ENCODE measurements around the gene ACAA1. TPM values are rescaled to one million over a fixed set of nuclear protein-coding genes. Genes with fewer than 3 reads are reported as not detected.

The ACAA1 gene
- total RNA-seq, 1 experiment from 2014 or later = 76.4 TPM

DNA sequence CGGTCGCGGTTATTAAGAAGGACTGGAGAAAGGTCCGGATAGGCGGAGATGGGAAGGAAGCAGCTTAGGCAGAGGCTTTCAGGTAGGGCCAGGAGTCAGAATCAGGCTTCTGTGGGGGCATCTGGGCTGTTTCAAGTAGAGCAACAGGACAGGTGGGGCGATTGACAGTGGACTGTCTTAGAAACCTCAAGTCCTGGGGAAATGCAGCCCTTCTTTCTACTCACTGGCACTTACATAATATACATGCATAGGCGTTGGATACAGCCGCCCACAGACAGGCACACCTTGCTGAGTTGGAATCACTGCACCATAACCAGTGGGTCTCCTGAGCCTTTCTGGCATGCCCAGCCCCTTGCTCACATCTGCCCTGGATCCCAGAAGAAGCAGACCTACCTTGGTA lies 2.3 kb upstream of the ACAA1 start:
- peaks cover 61% of the 10 kb centered on the region for H3K4me1 ChIP-seq (ENCODE audit: insufficient read depth, low read length)
- peak overlapping the region; percentile 93 for H3K4me3 ChIP-seq (ENCODE audit: low read length)
- peak overlapping the region; percentile 64 for H3K27ac ChIP-seq (ENCODE audit: low read length)
- H3K9ac ChIP-seq (ENCODE audit: low read length) = peak overlapping the region; percentile 89
- no peak for TF ChIP-seq EZH2 (IDR thresholded peaks at IDR 0.05; ENCODE audit: low read length, unreplicated experiment)
- intact Hi-C loops (cut with micrococcal nuclease) = loop anchor here (2.0 to 10.0 kb wide), 3 partner anchors 134 to 1246 kb away; partner anchors contain the start of genes ACVR2B and SLC25A38
- BruUV-seq (replicated peaks) = no TSS peak
- no peaks in the 10 kb centered on the region for H4K20me1 ChIP-seq (ENCODE audit: low read length)
- no peaks in the 10 kb centered on the region for H3F3A ChIP-seq (ENCODE audit: low read length, unreplicated experiment)
- peak overlapping the region; percentile 99 for H3K4me2 ChIP-seq (ENCODE audit: low read length)
- DNase-seq (no peak), ATAC-seq (peak; percentile 0; the same call in 1 of the 2 replicates)
- H2AFZ ChIP-seq (ENCODE audit: low read length) = peak overlapping the region; percentile 87
- H3K9me2 ChIP-seq (replicated peaks; ENCODE audit: low read length) = no peaks in the 10 kb centered on the region
- ChIA-PET CTCF (interaction anchor here (1.0 kb wide), 1 partner anchor 11 kb away, joined by 3 read pairs; no protein-coding TSS in a partner anchor), POLR2A (ENCODE audit: unreplicated experiment) (no interaction called here)
- H3K79me2 ChIP-seq (ENCODE audit: low read length) = peaks cover 58% of the 10 kb centered on the region
- no peaks in the 10 kb centered on the region for H3K9me3 ChIP-seq (ENCODE audit: low read length)
- no peaks in the 10 kb centered on the region for H3K27me3 ChIP-seq (ENCODE audit: low read length)
- peaks cover 8% of the 10 kb centered on the region; the same call in 1 of the 2 replicates for H3K36me3 ChIP-seq (ENCODE audit: low read depth, low read length)

DNA sequence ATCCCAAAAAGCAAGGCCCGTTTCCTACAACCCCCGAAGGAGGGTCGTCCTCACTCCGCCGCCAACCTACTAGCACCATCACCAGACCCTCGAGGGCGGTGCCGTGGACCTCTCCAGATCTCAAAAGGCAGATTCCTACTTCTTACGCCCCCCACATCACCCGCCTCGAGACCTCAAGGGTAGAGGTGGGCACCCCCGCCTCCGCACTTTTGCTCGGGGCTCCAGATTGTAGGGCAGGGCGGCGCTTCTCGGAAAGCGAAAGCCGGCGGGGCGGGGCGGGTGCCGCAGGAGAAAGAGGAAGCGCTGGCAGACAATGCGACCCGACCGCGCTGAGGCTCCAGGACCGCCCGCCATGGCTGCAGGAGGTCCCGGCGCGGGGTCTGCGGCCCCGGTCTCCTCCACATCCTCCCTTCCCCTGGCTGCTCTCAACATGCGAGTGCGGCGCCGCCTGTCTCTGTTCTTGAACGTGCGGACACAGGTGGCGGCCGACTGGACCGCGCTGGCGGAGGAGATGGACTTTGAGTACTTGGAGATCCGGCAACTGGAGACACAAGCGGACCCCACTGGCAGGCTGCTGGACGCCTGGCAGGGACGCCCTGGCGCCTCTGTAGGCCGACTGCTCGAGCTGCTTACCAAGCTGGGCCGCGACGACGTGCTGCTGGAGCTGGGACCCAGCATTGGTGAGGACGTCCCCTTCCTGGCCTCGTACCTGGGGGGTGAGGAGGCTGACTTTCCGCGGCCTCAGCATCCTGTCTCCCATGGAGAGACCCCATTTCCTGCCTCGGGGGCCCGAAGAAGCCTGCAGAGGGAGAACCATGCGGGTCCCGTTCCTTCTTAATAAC lies 1.6 kb upstream of the ACAA1 start, which contains the start of gene MYD88:
MYD88 (plus strand) TSS at position 313 of the 842 bp plus-strand sequence; CDS start at position 353, 40 bp downstream.
- ATAC-seq (peak; percentile 16), DNase-seq (peak; percentile 62)
- H4K20me1 ChIP-seq (ENCODE audit: low read length) = no peaks in the 10 kb centered on the region
- no peaks in the 10 kb centered on the region for H3K27me3 ChIP-seq (ENCODE audit: low read length)
- peaks cover 61% of the 10 kb centered on the region for H3K79me2 ChIP-seq (ENCODE audit: low read length)
- H3K27ac ChIP-seq (ENCODE audit: low read length) = peak within 1 kb of the TSS; percentile 64
- H3K36me3 ChIP-seq (ENCODE audit: low read depth, low read length) = peaks cover 9% of the 10 kb centered on the region; the same call in 1 of the 2 replicates
- peak within 1 kb of the TSS; percentile 99 for H3K4me2 ChIP-seq (ENCODE audit: low read length)
- ChIA-PET POLR2A (ENCODE audit: unreplicated experiment) (no interaction called here), CTCF (interaction anchor here (1.0 kb wide), 1 partner anchor 12 kb away, joined by 3 read pairs; no protein-coding TSS in a partner anchor)
- peak within 1 kb of the TSS; percentile 89 for H3K9ac ChIP-seq (ENCODE audit: low read length)
- H3K9me2 ChIP-seq (replicated peaks; ENCODE audit: low read length) = no peaks in the 10 kb centered on the region
- peak within 1 kb of the TSS; percentile 87 for H2AFZ ChIP-seq (ENCODE audit: low read length)
- no TSS peak for BruUV-seq (replicated peaks)
- H3K9me3 ChIP-seq (ENCODE audit: low read length) = no peaks in the 10 kb centered on the region
- intact Hi-C loops (cut with micrococcal nuclease) = loop anchor here (2.0 to 10.0 kb wide), 3 partner anchors 134 to 1246 kb away; partner anchors contain the start of genes ACVR2B and SLC25A38
- H3K4me3 ChIP-seq (ENCODE audit: low read length) = peak within 1 kb of the TSS; percentile 93
- no peak for TF ChIP-seq EZH2phosphoT487 (IDR thresholded peaks at IDR 0.05; ENCODE audit: borderline replicate concordance, low read length)
- TF ChIP-seq, protein P1, sequence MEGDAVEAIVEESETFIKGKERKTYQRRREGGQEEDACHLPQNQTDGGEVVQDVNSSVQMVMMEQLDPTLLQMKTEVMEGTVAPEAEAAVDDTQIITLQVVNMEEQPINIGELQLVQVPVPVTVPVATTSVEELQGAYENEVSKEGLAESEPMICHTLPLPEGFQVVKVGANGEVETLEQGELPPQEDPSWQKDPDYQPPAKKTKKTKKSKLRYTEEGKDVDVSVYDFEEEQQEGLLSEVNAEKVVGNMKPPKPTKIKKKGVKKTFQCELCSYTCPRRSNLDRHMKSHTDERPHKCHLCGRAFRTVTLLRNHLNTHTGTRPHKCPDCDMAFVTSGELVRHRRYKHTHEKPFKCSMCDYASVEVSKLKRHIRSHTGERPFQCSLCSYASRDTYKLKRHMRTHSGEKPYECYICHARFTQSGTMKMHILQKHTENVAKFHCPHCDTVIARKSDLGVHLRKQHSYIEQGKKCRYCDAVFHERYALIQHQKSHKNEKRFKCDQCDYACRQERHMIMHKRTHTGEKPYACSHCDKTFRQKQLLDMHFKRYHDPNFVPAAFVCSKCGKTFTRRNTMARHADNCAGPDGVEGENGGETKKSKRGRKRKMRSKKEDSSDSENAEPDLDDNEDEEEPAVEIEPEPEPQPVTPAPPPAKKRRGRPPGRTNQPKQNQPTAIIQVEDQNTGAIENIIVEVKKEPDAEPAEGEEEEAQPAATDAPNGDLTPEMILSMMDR (conservative IDR thresholded peaks at IDR 0.05; ENCODE audit: low read depth, low read length) = no peak
- TF ChIP-seq EZH2 (IDR thresholded peaks at IDR 0.05; ENCODE audit: low read length, unreplicated experiment) = no peak
- peaks cover 68% of the 10 kb centered on the region for H3K4me1 ChIP-seq (ENCODE audit: insufficient read depth, low read length)
- no peaks in the 10 kb centered on the region for H3F3A ChIP-seq (ENCODE audit: low read length, unreplicated experiment)

DNA sequence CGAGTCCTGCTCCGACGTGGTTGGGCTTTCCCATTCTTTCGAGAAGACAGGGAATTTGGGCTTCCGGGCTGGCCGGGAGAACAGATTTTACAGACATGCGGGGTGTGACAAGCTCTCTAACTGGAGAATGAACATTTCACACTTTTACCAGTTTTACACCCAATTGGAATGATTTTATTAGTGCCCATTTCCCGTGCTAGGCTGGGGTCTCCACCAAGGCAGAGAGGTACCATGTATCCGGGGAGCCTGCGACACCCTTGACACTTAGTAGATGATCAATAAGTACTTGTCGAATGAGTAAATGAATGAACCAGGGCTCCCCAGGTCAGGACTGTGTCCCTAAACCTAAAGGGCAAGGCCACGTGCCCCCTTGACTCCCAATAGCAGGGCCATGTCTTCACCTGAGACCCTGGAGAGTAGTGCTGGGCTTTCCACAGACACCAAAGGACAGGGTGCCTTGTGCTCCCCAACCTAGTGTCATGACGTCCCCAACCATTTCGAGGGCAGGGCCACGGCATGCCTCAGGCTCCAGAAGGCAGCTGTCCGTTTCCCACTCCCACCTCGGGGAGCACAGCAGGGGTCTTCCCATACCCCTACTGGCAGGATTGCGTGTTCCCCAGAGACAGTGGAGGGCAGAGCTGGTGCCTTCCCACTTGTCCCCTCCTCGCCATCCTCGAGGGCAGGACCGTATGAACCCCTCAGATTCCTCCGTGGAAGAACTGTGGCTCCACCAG lies 855 bp upstream of the ACAA1 start:
- intact Hi-C loops (cut with micrococcal nuclease) = loop anchor here (1.0 to 10.0 kb wide), 5 partner anchors 28 to 1247 kb away; partner anchors contain the start of genes ACVR2B, OXSR1 and SLC25A38
- BruUV-seq (replicated peaks) = TSS peak; percentile 84
- peaks cover 13% of the 10 kb centered on the region for H3K36me3 ChIP-seq (ENCODE audit: low read depth, low read length)
- no peaks in the 10 kb centered on the region for H3K27me3 ChIP-seq (ENCODE audit: low read length)
- H3K9me2 ChIP-seq (replicated peaks; ENCODE audit: low read length) = no peaks in the 10 kb centered on the region
- H3K4me3 ChIP-seq (ENCODE audit: low read length) = peak overlapping the region; percentile 93
- H3K9me3 ChIP-seq (ENCODE audit: low read length) = no peaks in the 10 kb centered on the region
- H3F3A ChIP-seq (ENCODE audit: low read length, unreplicated experiment) = peaks cover 1% of the 10 kb centered on the region
- peak overlapping the region; percentile 99 for H3K4me2 ChIP-seq (ENCODE audit: low read length)
- peak overlapping the region; percentile 64 for H3K27ac ChIP-seq (ENCODE audit: low read length)
- peak overlapping the region; percentile 87 for H2AFZ ChIP-seq (ENCODE audit: low read length)
- ATAC-seq = peak; percentile 1; the same call in 1 of the 2 replicates
- DNase-seq = no peak
- ChIA-PET POLR2A (ENCODE audit: unreplicated experiment) (interaction anchor here (0.5 to 1.4 kb wide), 2 partner anchors 28 to 96 kb away, joined by 3 to 17 read pairs; partner anchors contain the start of gene OXSR1), CTCF (interaction anchor here (0.6 to 1.1 kb wide), 2 partner anchors 27 to 209 kb away, joined by 4 to 7 read pairs; partner anchors contain the start of gene XYLB)
- peak overlapping the region; percentile 89 for H3K9ac ChIP-seq (ENCODE audit: low read length)
- TF ChIP-seq EZH2 (IDR thresholded peaks at IDR 0.05; ENCODE audit: low read length, unreplicated experiment) (no peak), EZH2phosphoT487 (IDR thresholded peaks at IDR 0.05; ENCODE audit: borderline replicate concordance, low read length) (no peak)
- TF ChIP-seq, protein P1 (conservative IDR thresholded peaks at IDR 0.05; ENCODE audit: low read depth, low read length) = no peak
- peaks cover 65% of the 10 kb centered on the region for H3K79me2 ChIP-seq (ENCODE audit: low read length)
- peaks cover 75% of the 10 kb centered on the region for H3K4me1 ChIP-seq (ENCODE audit: insufficient read depth, low read length)
- H4K20me1 ChIP-seq (ENCODE audit: low read length) = no peaks in the 10 kb centered on the region

All from PC-3 (cell line).